ENCODE results near the gene PUS7L.

- TF ChIP-seq POLR2A (IDR thresholded peaks at IDR 0.05) (no peak), POLR2AphosphoS5 (IDR thresholded peaks at IDR 0.05) (no peak), CTCF (IDR thresholded peaks at IDR 0.05) (no peak)
Observed at GRCh38 chr12:43789941-43790340, 31.4 kb upstream of the PUS7L start.

All from suprapubic skin (tissue), 4 donors.